ENCODE results near the gene ZNF195.
"Not testable (repeated sequence)": the region's sequence is repeated elsewhere in the genome, so short reads cannot be mapped to it uniquely, and the experiment has no call there.

DNA sequence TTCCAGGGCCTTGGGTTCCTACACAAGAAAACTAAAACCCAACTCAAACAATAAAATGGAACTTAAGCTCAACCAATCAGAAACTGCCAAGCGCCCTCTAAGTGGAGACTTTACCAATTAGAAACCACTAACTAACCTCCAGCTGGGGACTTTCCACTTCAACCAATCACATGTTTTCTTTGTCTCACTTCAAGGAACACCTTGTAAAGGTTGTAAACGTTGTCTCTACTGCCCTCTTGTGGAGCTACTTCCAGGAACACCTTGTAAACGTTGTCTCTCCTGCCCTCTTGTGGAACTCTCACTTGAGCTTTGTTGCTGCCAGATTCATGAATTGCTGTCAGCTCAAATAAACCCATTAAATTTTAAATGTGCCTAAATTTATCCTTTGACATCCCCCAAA lies 54.2 kb downstream of the ZNF195 start:
- TF ChIP-seq, protein P1, sequence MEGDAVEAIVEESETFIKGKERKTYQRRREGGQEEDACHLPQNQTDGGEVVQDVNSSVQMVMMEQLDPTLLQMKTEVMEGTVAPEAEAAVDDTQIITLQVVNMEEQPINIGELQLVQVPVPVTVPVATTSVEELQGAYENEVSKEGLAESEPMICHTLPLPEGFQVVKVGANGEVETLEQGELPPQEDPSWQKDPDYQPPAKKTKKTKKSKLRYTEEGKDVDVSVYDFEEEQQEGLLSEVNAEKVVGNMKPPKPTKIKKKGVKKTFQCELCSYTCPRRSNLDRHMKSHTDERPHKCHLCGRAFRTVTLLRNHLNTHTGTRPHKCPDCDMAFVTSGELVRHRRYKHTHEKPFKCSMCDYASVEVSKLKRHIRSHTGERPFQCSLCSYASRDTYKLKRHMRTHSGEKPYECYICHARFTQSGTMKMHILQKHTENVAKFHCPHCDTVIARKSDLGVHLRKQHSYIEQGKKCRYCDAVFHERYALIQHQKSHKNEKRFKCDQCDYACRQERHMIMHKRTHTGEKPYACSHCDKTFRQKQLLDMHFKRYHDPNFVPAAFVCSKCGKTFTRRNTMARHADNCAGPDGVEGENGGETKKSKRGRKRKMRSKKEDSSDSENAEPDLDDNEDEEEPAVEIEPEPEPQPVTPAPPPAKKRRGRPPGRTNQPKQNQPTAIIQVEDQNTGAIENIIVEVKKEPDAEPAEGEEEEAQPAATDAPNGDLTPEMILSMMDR (IDR thresholded peaks at IDR 0.05; ENCODE audit: insufficient read depth, low read length), result not testable (repeated sequence)
- not testable (repeated sequence) for TF ChIP-seq POLR2AphosphoS5 (IDR thresholded peaks at IDR 0.05; ENCODE audit: low read depth)

Measured in HL-60 (cell line).